ENCODE results near the gene IL17RA. TPM values are rescaled to one million over a fixed set of nuclear protein-coding genes. Genes with fewer than 3 reads are reported as not detected.

IL17RA gene
- total RNA-seq, 1 experiment from 2014 or later, result 11.7 TPM

- DNase-seq (ENCODE audit: low read depth, low spot score) (no peak), ATAC-seq (no peak)
- no peak overlapping the region for H3K27ac ChIP-seq (ENCODE audit: low read length)
- no peaks in the 10 kb centered on the region for H3K9me3 ChIP-seq (ENCODE audit: control insufficient read depth, insufficient read depth, low read depth, low read length)
- H3K36me3 ChIP-seq (ENCODE audit: control insufficient read depth, insufficient read depth, low read length), result no peaks in the 10 kb centered on the region
- ChIA-PET CTCF (no interaction called here), POLR2A (no interaction called here)
- no peak for TF ChIP-seq REST (IDR thresholded peaks at IDR 0.05; ENCODE audit: insufficient read depth in 1 of 2, low read depth in 2 of 2, low read length in 1 of 2)
- TF ChIP-seq SIN3A (IDR thresholded peaks at IDR 0.05; ENCODE audit: borderline replicate concordance, insufficient read depth, low read depth, low read length), result no peak
- no peak for TF ChIP-seq CTCF (IDR thresholded peaks at IDR 0.05)
- TF ChIP-seq POLR2AphosphoS5 (IDR thresholded peaks at IDR 0.05; ENCODE audit: low read depth, low read length), result no peak
- TF ChIP-seq TCF7L2 (IDR thresholded peaks at IDR 0.05; ENCODE audit: low read depth, low read length), result no peak
- intact Hi-C loops (cut with micrococcal nuclease; ENCODE audit: unreplicated experiment), result no loop called here
- BruUV-seq (replicated peaks), result no TSS peak
- no peak overlapping the region for H3K4me3 ChIP-seq (ENCODE audit: low read depth in 2 of 2, low read length in 2 of 2)
- no peaks in the 10 kb centered on the region for H3K27me3 ChIP-seq (ENCODE audit: control insufficient read depth, insufficient read depth, low read length)
- no peaks in the 10 kb centered on the region for H3K4me1 ChIP-seq (ENCODE audit: control insufficient read depth, insufficient read depth, low read length)
- in situ Hi-C loops (cut with HindIII; ENCODE audit: low pct_unique_long_range_greater_than_20kb, low sequenced_read_pairs), result no loop called here
Observed at GRCh38 chr22:17115236-17115635, 30.4 kb downstream of the IL17RA start.

GRCh38 chr22:17115945-17116565 lies 31.3 kb downstream of the IL17RA start:
- ATAC-seq (no peak), DNase-seq (ENCODE audit: low read depth, low spot score) (no peak)
- H3K4me1 ChIP-seq (ENCODE audit: control insufficient read depth, insufficient read depth, low read length), result no peaks in the 10 kb centered on the region
- H3K4me3 ChIP-seq (ENCODE audit: low read depth in 2 of 2, low read length in 2 of 2), result no peak overlapping the region
- no peaks in the 10 kb centered on the region for H3K27me3 ChIP-seq (ENCODE audit: control insufficient read depth, insufficient read depth, low read length)
- no peaks in the 10 kb centered on the region for H3K36me3 ChIP-seq (ENCODE audit: control insufficient read depth, insufficient read depth, low read length)
- TF ChIP-seq TCF7L2 (IDR thresholded peaks at IDR 0.05; ENCODE audit: low read depth, low read length), result no peak
- TF ChIP-seq CTCF (IDR thresholded peaks at IDR 0.05), result no peak
- no peak for TF ChIP-seq REST (IDR thresholded peaks at IDR 0.05; ENCODE audit: insufficient read depth in 1 of 2, low read depth in 2 of 2, low read length in 1 of 2)
- TF ChIP-seq POLR2AphosphoS5 (IDR thresholded peaks at IDR 0.05; ENCODE audit: low read depth, low read length), result no peak
- TF ChIP-seq SIN3A (IDR thresholded peaks at IDR 0.05; ENCODE audit: borderline replicate concordance, insufficient read depth, low read depth, low read length), result no peak
- CTCF ChIA-PET, result no interaction called here
- in situ Hi-C loops (cut with HindIII; ENCODE audit: low pct_unique_long_range_greater_than_20kb, low sequenced_read_pairs), result no loop called here
- H3K9me3 ChIP-seq (ENCODE audit: control insufficient read depth, insufficient read depth, low read depth, low read length), result no peaks in the 10 kb centered on the region
- H3K27ac ChIP-seq (ENCODE audit: low read length), result no peak overlapping the region
- no TSS peak for BruUV-seq (replicated peaks)
- intact Hi-C loops (cut with micrococcal nuclease; ENCODE audit: unreplicated experiment), result no loop called here
- POLR2A ChIA-PET, result no interaction called here

All from Panc1 (cell line).